Neural progenitor cell (in vitro differentiated cells): ENCODE measurements around the gene ABAT. TPM values are rescaled to one million over a fixed set of nuclear protein-coding genes. Genes with fewer than 3 reads are reported as not detected.
A peak's percentile ranks its signal among the peaks of the same experiment; 100 is the strongest.

ENCODE experiments used
- DNase-seq: peaks from one replicate; pipeline ENCODE4 v3.0.0-alpha.2; 2016; ENCODE audit warnings: low spot score
- H2AFZ ChIP-seq: fragments of 200-600 bp; sonication (generic); replicated peaks from 2 replicates; pipeline ENCODE4 v1.6.1; 2016; ENCODE audit warnings: antibody characterized with exemption
- H3F3A ChIP-seq: fragments of 200-600 bp; sonication (generic); 2 replicates; pipeline ENCODE4 v1.6.1; 2016; ENCODE audit warnings: antibody characterized with exemption, low read depth
- H3K27ac ChIP-seq: fragments of 200-600 bp; sonication (generic); 2 replicates; pipeline ENCODE4 v1.5.1; 2016; ENCODE audit warnings: mild to moderate bottlenecking
- H3K27me3 ChIP-seq: fragments of 200-600 bp; sonication (generic); 2 replicates; pipeline ENCODE4 v1.6.1; 2016; ENCODE audit warnings: mild to moderate bottlenecking, moderate library complexity
- H3K36me3 ChIP-seq: fragments of 200-600 bp; sonication (generic); 2 replicates; pipeline ENCODE4 v1.5.1; 2016
- H3K4me1 ChIP-seq: fragments of 200-600 bp; sonication (generic); 2 replicates; pipeline ENCODE4 v1.6.1; 2016; ENCODE audit warnings: mixed run types
- H3K4me2 ChIP-seq: fragments of 200-600 bp; sonication (generic); 2 replicates; pipeline ENCODE4 v1.6.1; 2016
- H3K4me3 ChIP-seq: fragments of 200-600 bp; sonication (generic); 2 replicates; pipeline ENCODE4 v1.5.1; 2016
- H3K79me2 ChIP-seq: fragments of 200-600 bp; sonication (generic); 2 replicates; pipeline ENCODE4 v1.6.1; 2016; ENCODE audit warnings: low read depth
- H3K9ac ChIP-seq: fragments of 200-600 bp; sonication (generic); 2 replicates; pipeline ENCODE4 v1.6.1; 2016
- H3K9me3 ChIP-seq: fragments of 200-600 bp; sonication (generic); 2 replicates; pipeline ENCODE4 v1.5.1; 2016; ENCODE audit warnings: low read depth
- H4K20me1 ChIP-seq: fragments of 200-600 bp; sonication (generic); 2 replicates; pipeline ENCODE4 v1.6.1; 2016; ENCODE audit warnings: low read depth
- H3K27ac Mint-ChIP-seq: 3 replicates; pipeline ENCODE4 v1.8.0; 2021; ENCODE audit warnings: mixed read lengths
- H3K27me3 Mint-ChIP-seq: 2 replicates; pipeline ENCODE4 v1.8.0; 2022; ENCODE audit warnings: low read depth, mild to moderate bottlenecking, inconsistent platforms, moderate library complexity, mixed read lengths; ENCODE audit not compliant: insufficient read depth
- H3K36me3 Mint-ChIP-seq: 3 replicates; pipeline ENCODE4 v1.8.0; 2021; ENCODE audit warnings: mixed read lengths
- H3K4me1 Mint-ChIP-seq: 3 replicates; pipeline ENCODE4 v1.8.0; 2021; ENCODE audit warnings: mixed read lengths
- H3K4me3 Mint-ChIP-seq: 3 replicates; pipeline ENCODE4 v1.8.0; 2021; ENCODE audit warnings: mild to moderate bottlenecking, moderate library complexity, mixed read lengths
- H3K9me3 Mint-ChIP-seq: 3 replicates; pipeline ENCODE4 v1.8.0; 2020; ENCODE audit warnings: mixed read lengths
- CTCF ChIP-seq: fragments of 200-600 bp; sonication (generic); IDR thresholded peaks from 2 replicates; pipeline ENCODE4 v1.5.1; 2017; ENCODE audit warnings: antibody characterized with exemption, mild to moderate bottlenecking
- EZH2 ChIP-seq: fragments of 200-600 bp; sonication (generic); IDR thresholded peaks from 2 replicates; pipeline ENCODE4 v1.6.1; 2017; ENCODE audit warnings: antibody characterized with exemption, mild to moderate bottlenecking, moderate library complexity
- EZH2phosphoT487 ChIP-seq: fragments of 200-600 bp; sonication (generic); IDR thresholded peaks from 2 replicates; pipeline ENCODE4 v1.6.1; 2017; ENCODE audit warnings: antibody characterized with exemption
- total RNA-seq: library from RNA; depleted of rRNA; stranded (reverse); fragments of >200 nt; gene quantifications from 2 replicates; pipeline ENCODE4 v1.2.3, GENCODE V29; 2015; ENCODE audit warnings: low replicate concordance

ABAT gene
- total RNA-seq, 1 donor from 2014 or later: 7.3 TPM

- Mint-ChIP-seq H3K27ac (peak overlapping the region; percentile 42), H3K4me3 (no peak overlapping the region), H3K4me1 (peaks cover 44% of the 10 kb centered on the region), H3K9me3 (peaks cover 9% of the 10 kb centered on the region), H3K27me3 (peaks cover 4% of the 10 kb centered on the region), H3K36me3 (peaks cover 34% of the 10 kb centered on the region)
- H3K4me3 ChIP-seq: no peak overlapping the region
- no peaks in the 10 kb centered on the region for H3K9me3 ChIP-seq
- no peaks in the 10 kb centered on the region for H3F3A ChIP-seq
- TF ChIP-seq EZH2phosphoT487 (no peak), EZH2 (no peak), CTCF (no peak)
- no peak for DNase-seq
- no peak overlapping the region for H3K27ac ChIP-seq
- H3K9ac ChIP-seq: no peak overlapping the region
- H4K20me1 ChIP-seq: no peaks in the 10 kb centered on the region
- no peak overlapping the region for H3K4me2 ChIP-seq
- no peaks in the 10 kb centered on the region for H3K79me2 ChIP-seq
- H3K27me3 ChIP-seq: no peaks in the 10 kb centered on the region
- H3K36me3 ChIP-seq: no peaks in the 10 kb centered on the region
- no peaks in the 10 kb centered on the region for H3K4me1 ChIP-seq
- no peak overlapping the region for H2AFZ ChIP-seq
These were observed 52.9 kb downstream of the ABAT start for GRCh38 chr16:8727131-8727806.

GRCh38 chr16:8727857-8728618 lies 53.6 kb downstream of the ABAT start:
- Histone ChIP-seq H2AFZ (no peak overlapping the region), H3K4me3 (no peak overlapping the region), H3K27me3 (no peaks in the 10 kb centered on the region), H4K20me1 (no peaks in the 10 kb centered on the region), H3K9me3 (no peaks in the 10 kb centered on the region), H3F3A (no peaks in the 10 kb centered on the region), H3K4me2 (no peak overlapping the region), H3K9ac (no peak overlapping the region), H3K4me1 (no peaks in the 10 kb centered on the region), H3K27ac (no peak overlapping the region), H3K79me2 (no peaks in the 10 kb centered on the region), H3K36me3 (no peaks in the 10 kb centered on the region)
- Mint-ChIP-seq H3K27me3 (peaks cover 4% of the 10 kb centered on the region), H3K27ac (peak overlapping the region; percentile 76), H3K4me1 (peaks cover 44% of the 10 kb centered on the region), H3K4me3 (no peak overlapping the region), H3K36me3 (peaks cover 34% of the 10 kb centered on the region), H3K9me3 (peaks cover 9% of the 10 kb centered on the region)
- no peak for TF ChIP-seq EZH2phosphoT487
- TF ChIP-seq CTCF: no peak
- TF ChIP-seq EZH2: no peak
- DNase-seq: no peak

- no peak for DNase-seq
- H3K36me3 Mint-ChIP-seq: peaks cover 42% of the 10 kb centered on the region
- Histone ChIP-seq H3K4me2 (no peak overlapping the region), H3K9ac (no peak overlapping the region), H2AFZ (no peak overlapping the region), H3K36me3 (no peaks in the 10 kb centered on the region), H3K9me3 (no peaks in the 10 kb centered on the region), H4K20me1 (no peaks in the 10 kb centered on the region), H3K4me1 (no peaks in the 10 kb centered on the region), H3F3A (no peaks in the 10 kb centered on the region), H3K4me3 (no peak overlapping the region), H3K27ac (no peak overlapping the region), H3K79me2 (no peaks in the 10 kb centered on the region), H3K27me3 (no peaks in the 10 kb centered on the region)
- no peak overlapping the region for H3K4me3 Mint-ChIP-seq
- peaks cover 18% of the 10 kb centered on the region for H3K9me3 Mint-ChIP-seq
- peaks cover 47% of the 10 kb centered on the region for H3K4me1 Mint-ChIP-seq
- TF ChIP-seq CTCF (no peak), EZH2 (no peak), EZH2phosphoT487 (no peak)
- peaks cover 4% of the 10 kb centered on the region for H3K27me3 Mint-ChIP-seq
- H3K27ac Mint-ChIP-seq: peak overlapping the region; percentile 30
These were observed 55.4 kb downstream of the ABAT start for GRCh38 chr16:8729779-8730334.
